GM12873 (cell line): Measurements from ENCODE around the gene RASA1.

Experiments used
- TF ChIP-seq, protein P1 (sequence below): IDR thresholded peaks from 2 replicates; pipeline ENCODE4 v1.5.1; 2012; ENCODE audit warnings: low read depth, mild to moderate bottlenecking, moderate library complexity, low read length, control low read depth; ENCODE audit not compliant: insufficient read depth; ENCODE audit errors: missing control alignments

RASA1 gene

DNA sequence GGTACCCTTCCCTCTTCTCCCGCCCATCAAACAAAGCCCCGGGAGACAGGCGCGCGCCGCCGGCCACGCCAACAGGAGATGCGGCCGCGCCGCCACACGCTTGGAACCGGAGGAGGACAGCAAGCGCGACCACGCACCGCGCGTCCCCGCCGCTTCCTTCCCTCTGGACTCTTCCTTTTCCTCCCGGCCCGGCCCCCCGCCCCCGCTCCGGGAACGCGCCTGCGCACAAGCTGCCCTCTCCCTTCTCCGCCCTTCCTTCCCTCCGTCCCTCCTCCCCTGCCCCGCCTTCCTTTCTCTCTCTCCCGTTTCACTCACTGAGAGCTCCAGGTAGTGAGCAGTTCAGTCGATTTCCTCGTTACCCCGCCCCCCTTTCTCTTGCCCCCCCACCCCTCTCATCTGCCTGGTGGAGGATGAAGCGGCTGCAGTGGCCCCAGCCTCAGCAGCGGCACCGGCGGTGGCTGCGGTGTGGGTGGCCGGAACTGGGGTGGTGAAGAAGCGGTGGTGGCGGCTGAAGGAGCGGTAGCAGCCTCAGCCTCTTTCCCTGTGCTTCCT, at the start of gene RASA1:
TSS of gene RASA1 (plus strand) at position 310 of the 552 bp plus-strand sequence. CDS start 569 bp downstream, outside the sequence.
- TF ChIP-seq, protein P1, sequence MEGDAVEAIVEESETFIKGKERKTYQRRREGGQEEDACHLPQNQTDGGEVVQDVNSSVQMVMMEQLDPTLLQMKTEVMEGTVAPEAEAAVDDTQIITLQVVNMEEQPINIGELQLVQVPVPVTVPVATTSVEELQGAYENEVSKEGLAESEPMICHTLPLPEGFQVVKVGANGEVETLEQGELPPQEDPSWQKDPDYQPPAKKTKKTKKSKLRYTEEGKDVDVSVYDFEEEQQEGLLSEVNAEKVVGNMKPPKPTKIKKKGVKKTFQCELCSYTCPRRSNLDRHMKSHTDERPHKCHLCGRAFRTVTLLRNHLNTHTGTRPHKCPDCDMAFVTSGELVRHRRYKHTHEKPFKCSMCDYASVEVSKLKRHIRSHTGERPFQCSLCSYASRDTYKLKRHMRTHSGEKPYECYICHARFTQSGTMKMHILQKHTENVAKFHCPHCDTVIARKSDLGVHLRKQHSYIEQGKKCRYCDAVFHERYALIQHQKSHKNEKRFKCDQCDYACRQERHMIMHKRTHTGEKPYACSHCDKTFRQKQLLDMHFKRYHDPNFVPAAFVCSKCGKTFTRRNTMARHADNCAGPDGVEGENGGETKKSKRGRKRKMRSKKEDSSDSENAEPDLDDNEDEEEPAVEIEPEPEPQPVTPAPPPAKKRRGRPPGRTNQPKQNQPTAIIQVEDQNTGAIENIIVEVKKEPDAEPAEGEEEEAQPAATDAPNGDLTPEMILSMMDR, result no peak

DNA sequence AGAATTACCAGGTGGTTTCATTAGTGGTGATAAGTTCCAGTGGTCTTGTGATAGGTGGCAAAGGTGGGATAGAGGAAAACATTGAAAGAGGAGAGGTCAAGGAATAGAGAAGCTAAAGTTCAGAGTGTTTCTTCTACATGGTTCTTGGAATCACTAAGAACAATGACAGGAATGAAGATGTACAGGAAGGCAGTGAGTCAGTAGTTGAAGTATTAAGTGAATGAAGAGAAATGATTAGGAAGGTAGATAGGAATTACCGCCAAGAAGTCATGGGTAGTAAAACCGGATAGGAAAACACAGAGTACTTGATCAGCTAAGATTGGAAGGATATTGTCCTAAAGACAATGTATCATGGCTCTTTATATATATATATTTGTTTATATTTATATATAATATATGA, 37.9 kb upstream of the RASA1 start:
- TF ChIP-seq, protein P1, result no peak

DNA sequence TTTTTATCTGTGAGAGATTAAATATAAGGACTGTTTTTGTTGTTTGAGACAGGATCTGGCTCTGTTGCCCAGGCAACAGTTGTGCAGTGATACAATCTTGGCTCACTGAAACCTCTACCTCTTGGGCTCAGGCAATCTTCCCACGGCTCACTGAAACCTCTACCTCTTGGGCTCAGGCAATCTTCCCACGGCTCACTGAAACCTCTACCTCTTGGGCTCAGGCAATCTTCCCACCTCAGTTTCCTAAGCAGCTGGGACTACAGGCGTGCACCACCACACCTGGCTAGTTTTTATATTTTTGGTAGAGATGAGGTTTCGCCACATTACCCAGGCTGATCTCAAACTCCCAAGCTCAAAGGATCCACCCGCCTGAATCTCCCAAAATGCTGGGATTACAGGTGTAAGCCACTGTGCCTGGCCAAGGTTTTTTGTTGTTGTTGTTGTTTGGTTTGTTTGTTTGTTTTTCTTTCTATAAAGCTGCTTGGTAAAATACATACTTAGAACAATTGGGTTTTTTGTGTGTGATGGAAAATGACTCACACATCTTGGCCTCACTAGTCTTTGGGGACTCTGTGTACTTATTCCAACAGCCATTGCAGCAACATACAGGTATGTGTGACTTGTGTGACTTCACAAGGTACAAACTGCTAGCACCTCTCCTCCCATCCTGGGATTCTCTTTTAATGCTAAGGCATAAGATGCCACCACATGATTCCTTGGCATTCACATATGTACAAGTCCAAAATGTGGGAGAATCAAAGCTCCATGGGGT, 36.5 kb upstream of the RASA1 start:
- TF ChIP-seq, protein P1, result no peak

DNA sequence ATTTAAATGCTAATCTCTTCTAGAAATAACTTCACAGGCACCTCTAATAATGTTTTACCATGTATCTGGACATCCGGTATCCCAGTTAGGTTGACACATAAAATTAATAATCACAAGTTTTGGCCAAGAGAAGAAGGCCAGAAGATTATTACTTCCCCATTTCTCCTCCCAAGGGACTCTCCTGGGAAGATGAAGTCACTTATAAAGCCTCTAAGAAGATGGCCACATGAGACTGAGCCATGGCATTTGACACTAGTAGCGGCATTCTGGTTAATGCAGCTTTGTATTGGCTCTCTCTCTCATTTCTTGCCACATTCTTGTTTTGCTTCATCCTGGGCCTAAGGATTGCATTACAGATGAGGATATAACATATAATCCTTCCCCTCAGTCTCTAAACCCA, 34.5 kb upstream of the RASA1 start:
- TF ChIP-seq, protein P1, result no peak

DNA sequence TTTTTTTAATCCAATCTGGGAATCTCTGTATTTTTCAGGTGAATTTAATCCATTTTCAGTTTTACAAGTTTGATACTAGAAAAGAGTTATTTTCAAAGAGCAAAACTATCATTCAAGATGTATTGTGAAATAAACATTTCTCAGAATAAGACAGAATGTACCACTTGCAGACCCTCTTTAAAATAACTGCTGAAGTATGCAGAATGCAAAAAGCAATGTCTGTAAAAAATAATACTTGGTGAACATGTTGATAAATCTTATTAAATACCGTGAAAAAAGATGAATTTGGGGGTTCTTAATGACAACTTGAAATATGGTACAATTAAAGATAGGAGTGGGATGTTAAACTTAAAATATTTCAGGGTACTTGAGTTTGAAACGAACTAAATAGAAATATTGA, 26.1 kb upstream of the RASA1 start:
- TF ChIP-seq, protein P1, result no peak

DNA sequence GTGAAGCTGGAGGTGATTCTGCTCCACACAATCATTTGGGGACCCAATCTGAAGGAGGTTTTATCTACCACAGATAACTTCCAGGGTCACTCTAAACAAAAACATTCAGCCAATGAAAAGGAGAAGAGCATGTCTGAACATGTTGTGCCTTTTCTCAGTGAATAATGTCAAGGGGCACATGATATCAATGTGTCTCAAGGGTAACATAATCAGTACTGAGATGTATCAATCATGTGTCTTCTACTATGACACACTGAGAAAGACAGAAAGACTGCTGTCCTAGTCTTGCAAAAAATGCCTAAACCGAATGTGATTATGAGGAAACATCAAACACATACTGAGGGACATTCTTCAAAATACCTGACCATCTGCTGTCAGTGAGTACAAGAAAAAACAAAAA, 25.4 kb upstream of the RASA1 start:
- TF ChIP-seq, protein P1, result no peak

DNA sequence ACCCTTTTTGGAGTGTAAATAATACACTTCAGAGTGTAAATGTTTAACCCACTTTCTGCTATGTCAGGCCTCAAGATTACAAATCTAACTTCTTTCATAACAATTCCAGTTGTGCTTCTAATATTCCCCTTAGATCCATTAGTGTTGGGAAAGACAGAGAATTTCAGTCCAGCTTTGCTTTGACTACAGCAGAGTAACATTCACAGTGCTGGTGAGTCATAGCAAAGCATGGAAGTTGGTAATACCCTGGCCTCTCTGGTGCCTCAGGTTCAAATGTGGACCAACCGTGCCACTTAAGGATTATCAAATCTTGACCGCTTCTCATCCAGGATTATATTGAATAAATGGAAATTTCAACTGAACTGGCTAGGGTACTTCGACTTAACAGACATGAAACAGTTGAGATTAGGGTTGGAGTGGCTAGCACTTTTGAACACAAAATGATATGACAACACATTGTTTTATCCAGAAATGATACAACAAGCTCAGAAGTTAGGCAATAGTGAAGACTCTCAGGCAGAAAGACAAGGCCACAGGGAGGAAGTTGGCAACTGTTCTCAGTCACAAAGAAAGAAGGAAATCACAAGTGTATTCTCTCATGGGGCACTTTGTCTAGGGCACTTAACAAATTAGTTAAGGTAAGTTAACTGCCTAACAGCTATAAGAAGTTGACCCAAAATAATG, 24.4 kb upstream of the RASA1 start:
- TF ChIP-seq, protein P1, result no peak
